ENCODE data around the gene PAQR5. TPM values are rescaled to one million over a fixed set of nuclear protein-coding genes. Genes with fewer than 3 reads are reported as not detected.

The PAQR5 gene
- total and polyA plus RNA-seq, 2 donors (not counting 3 experiments of a cell fraction or from before 2014, with no cell fraction given) = 0.08 to 0.09 TPM

DNA sequence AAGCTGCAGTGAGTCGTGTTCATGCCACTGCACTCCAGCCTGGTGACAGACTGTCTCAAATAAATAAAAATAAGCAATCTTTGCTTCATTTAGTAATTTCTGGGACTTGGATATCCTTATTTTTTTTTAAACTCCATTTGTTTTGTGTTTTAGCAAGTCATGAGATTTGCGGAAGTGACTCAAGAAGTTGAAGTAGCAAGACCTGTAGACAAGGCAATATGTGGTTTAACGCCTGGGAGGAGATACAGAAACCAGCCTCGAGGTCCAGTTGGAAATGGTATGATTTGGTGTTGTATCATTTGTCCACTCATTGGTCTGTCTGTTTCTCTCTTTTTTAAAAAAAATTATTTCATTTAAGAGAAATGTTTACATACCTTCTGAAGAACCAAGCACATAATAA is 137.3 kb downstream of the PAQR5 start:
- no peak overlapping the region for H3K9ac ChIP-seq (replicated peaks; ENCODE audit: extremely low read depth, insufficient read depth, low read length)
- no peak overlapping the region for H2AFZ ChIP-seq (ENCODE audit: low read depth, low read length)
- no peaks in the 10 kb centered on the region for H3K4me1 ChIP-seq (ENCODE audit: control insufficient read depth, extremely low read depth, insufficient read depth, low read length)
- POLR2A ChIA-PET = no interaction called here
- dilution Hi-C loops (cut with MboI; ENCODE audit: extremely low pct_ligation_motif_present, low sequenced_read_pairs) (no loop called here), intact Hi-C loops (cut with micrococcal nuclease) (no loop called here)
- H3K27me3 ChIP-seq (ENCODE audit: control insufficient read depth in 2 of 2, insufficient read depth in 2 of 2, low read length in 2 of 2) = no peaks in the 10 kb centered on the region
- FAIRE-seq (no peak), DNase-seq (ENCODE audit: low read depth, low spot score) (no peak)
- CTCF ChIA-PET = no interaction called here
- peaks cover 12% of the 10 kb centered on the region for H3K79me2 ChIP-seq (ENCODE audit: control insufficient read depth, insufficient read depth, low read length)
- no TSS peak for BruUV-seq (replicated peaks)
- no peak overlapping the region for H3K4me2 ChIP-seq (ENCODE audit: insufficient read depth, low read length)
- no peaks in the 10 kb centered on the region for H3K9me1 ChIP-seq (replicated peaks; ENCODE audit: control insufficient read depth, extremely low read depth, insufficient read depth, low read length)
- H3K4me3 ChIP-seq (replicated peaks in 1 of 3; ENCODE audit: insufficient read depth in 1 of 3, low read depth in 1 of 3, low read length in 3 of 3) = no peak overlapping the region
- TF ChIP-seq MYC (IDR thresholded peaks at IDR 0.05; ENCODE audit: low read depth, low read length) (no peak), EZH2 (IDR thresholded peaks at IDR 0.05; ENCODE audit: borderline replicate concordance, low read depth, low read length, severe bottlenecking) (no peak), POLR2A (IDR thresholded peaks at IDR 0.05; ENCODE audit: low read depth, low read length) (no peak), GATA2 (IDR thresholded peaks at IDR 0.05; ENCODE audit: insufficient read depth, insufficient read length, low read depth, low read length) (no peak), FOS (IDR thresholded peaks at IDR 0.05; ENCODE audit: borderline replicate concordance, insufficient read depth, low read length) (no peak), JUN (IDR thresholded peaks at IDR 0.05; ENCODE audit: borderline replicate concordance, insufficient read depth, insufficient read length, low read depth) (no peak), POLR2AphosphoS5 (IDR thresholded peaks at IDR 0.05; ENCODE audit: insufficient read depth, low read depth, low read length) (no peak)
- TF ChIP-seq, protein P1, sequence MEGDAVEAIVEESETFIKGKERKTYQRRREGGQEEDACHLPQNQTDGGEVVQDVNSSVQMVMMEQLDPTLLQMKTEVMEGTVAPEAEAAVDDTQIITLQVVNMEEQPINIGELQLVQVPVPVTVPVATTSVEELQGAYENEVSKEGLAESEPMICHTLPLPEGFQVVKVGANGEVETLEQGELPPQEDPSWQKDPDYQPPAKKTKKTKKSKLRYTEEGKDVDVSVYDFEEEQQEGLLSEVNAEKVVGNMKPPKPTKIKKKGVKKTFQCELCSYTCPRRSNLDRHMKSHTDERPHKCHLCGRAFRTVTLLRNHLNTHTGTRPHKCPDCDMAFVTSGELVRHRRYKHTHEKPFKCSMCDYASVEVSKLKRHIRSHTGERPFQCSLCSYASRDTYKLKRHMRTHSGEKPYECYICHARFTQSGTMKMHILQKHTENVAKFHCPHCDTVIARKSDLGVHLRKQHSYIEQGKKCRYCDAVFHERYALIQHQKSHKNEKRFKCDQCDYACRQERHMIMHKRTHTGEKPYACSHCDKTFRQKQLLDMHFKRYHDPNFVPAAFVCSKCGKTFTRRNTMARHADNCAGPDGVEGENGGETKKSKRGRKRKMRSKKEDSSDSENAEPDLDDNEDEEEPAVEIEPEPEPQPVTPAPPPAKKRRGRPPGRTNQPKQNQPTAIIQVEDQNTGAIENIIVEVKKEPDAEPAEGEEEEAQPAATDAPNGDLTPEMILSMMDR (IDR thresholded peaks at IDR 0.05; ENCODE audit: extremely low read depth in 1 of 2, insufficient read depth in 1 of 2, low read depth in 1 of 2, low read length in 2 of 2) = no peak
- TF ChIP-seq, protein P2, sequence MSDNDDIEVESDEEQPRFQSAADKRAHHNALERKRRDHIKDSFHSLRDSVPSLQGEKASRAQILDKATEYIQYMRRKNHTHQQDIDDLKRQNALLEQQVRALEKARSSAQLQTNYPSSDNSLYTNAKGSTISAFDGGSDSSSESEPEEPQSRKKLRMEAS (IDR thresholded peaks at IDR 0.05; ENCODE audit: insufficient read depth, insufficient read length) = no peak
- H3K36me3 ChIP-seq (ENCODE audit: control insufficient read depth in 2 of 2, extremely low read depth in 1 of 2, insufficient read depth in 2 of 2, low read length in 2 of 2) = peaks cover 6 to 37% of the 10 kb centered on the region in 2 experiments
- no peaks in the 10 kb centered on the region for H3K9me3 ChIP-seq (replicated peaks; ENCODE audit: control insufficient read depth, insufficient read depth, low read length)
- no peaks in the 10 kb centered on the region for H4K20me1 ChIP-seq (replicated peaks; ENCODE audit: control insufficient read depth, extremely low read depth, insufficient read depth, low read length)
- no peak overlapping the region for H3K27ac ChIP-seq (ENCODE audit: insufficient read depth, low read depth, low read length)

Data from endothelial cell of umbilical vein (primary cell).